ENCODE results near the gene CD58. TPM values are rescaled to one million over a fixed set of nuclear protein-coding genes. Genes with fewer than 3 reads are reported as not detected.

The CD58 gene
- total and polyA plus RNA-seq, 9 of the 15 experiments (the other 6 are each of a cell fraction or from before 2014, with no cell fraction given) = 18.1 to 113 (median 37.4) TPM

- TF ChIP-seq CGGBP1 (CRISPR knock-in tag; IDR thresholded peaks at IDR 0.05) (0 out of 2 replicates have a peak, but pooled peaks have one; percentile 21), SMARCA5 (IDR thresholded peaks at IDR 0.05) (0 out of 2 replicates have a peak, but pooled peaks have one; percentile 8), CHD2 (IDR thresholded peaks at IDR 0.05; ENCODE audit: low read depth, low read length) (no peak), MLLT1 (IDR thresholded peaks at IDR 0.05) (0 out of 4 replicates have a peak, but pooled peaks of 1 of the 2 experiments have one; percentile 64), RAD51 (IDR thresholded peaks at IDR 0.05; ENCODE audit: borderline replicate concordance, low read depth) (peak; percentile 27; the same call in 1 of the 2 replicates), ESRRB (CRISPR knock-in tag; IDR thresholded peaks at IDR 0.05; ENCODE audit: borderline replicate concordance) (no peak), KLF1 (tag; IDR thresholded peaks at IDR 0.05) (0 out of 2 replicates have a peak, but pooled peaks have one; percentile 17), ZBTB33 (CRISPR knock-in tag; IDR thresholded peaks at IDR 0.05) (no peak)
Observed at GRCh38 chr1:116498789-116499628, 71.8 kb downstream of the CD58 start (continued).
